Measurements from ENCODE around the gene SYCE1L.

Gene SYCE1L

GRCh38 chr16:77190478-77191258 lies 8.5 kb upstream of the SYCE1L start, which contains the start of gene MON1B (continued):
- TF ChIP-seq ZNF521 (tag by site-specific recombination; IDR thresholded peaks at IDR 0.05) (no peak), ZBTB17 (tag by site-specific recombination; IDR thresholded peaks at IDR 0.05) (peak; percentile 87), ZNF146 (tag by site-specific recombination; IDR thresholded peaks at IDR 0.05) (no peak), BCL11B (tag by site-specific recombination; IDR thresholded peaks at IDR 0.05; ENCODE audit: low read depth) (no peak), GLI2 (tag by site-specific recombination; IDR thresholded peaks at IDR 0.05; ENCODE audit: borderline replicate concordance, low read depth) (no peak), KLF9 (tag by site-specific recombination; IDR thresholded peaks at IDR 0.05; ENCODE audit: low read depth) (peak; percentile 28; the same call in 1 of the 2 replicates), ZNF571 (tag by site-specific recombination; IDR thresholded peaks at IDR 0.05) (no peak), KLF10 (tag by site-specific recombination; IDR thresholded peaks at IDR 0.05) (peak; percentile 96), ZNF214 (tag by site-specific recombination; IDR thresholded peaks at IDR 0.05; ENCODE audit: borderline replicate concordance) (no peak), ZNF433 (tag by site-specific recombination; IDR thresholded peaks at IDR 0.05; ENCODE audit: low read depth) (no peak), ZNF112 (tag by site-specific recombination; IDR thresholded peaks at IDR 0.05) (no peak), ZNF449 (tag by site-specific recombination; IDR thresholded peaks at IDR 0.05) (no peak), ZNF560 (tag by site-specific recombination; IDR thresholded peaks at IDR 0.05; ENCODE audit: borderline replicate concordance) (no peak), ZSCAN16 (tag by site-specific recombination; IDR thresholded peaks at IDR 0.05) (no peak), ZNF664 (tag by site-specific recombination; IDR thresholded peaks at IDR 0.05) (no peak), ZNF394 (tag by site-specific recombination; IDR thresholded peaks at IDR 0.05; ENCODE audit: borderline replicate concordance) (no peak), ZNF23 (tag by site-specific recombination; IDR thresholded peaks at IDR 0.05; ENCODE audit: borderline replicate concordance) (no peak), ZBTB44 (tag by site-specific recombination; IDR thresholded peaks at IDR 0.05) (no peak; the same call in 1 of the 2 replicates), MEIS1 (CRISPR knock-in tag; IDR thresholded peaks at IDR 0.05; ENCODE audit: borderline replicate concordance) (no peak), SP3 (tag by site-specific recombination; IDR thresholded peaks at IDR 0.05) (peak; percentile 80), ZNF658 (tag by site-specific recombination; IDR thresholded peaks at IDR 0.05) (no peak), ZNF155 (tag by site-specific recombination; IDR thresholded peaks at IDR 0.05) (no peak), ZNF19 (tag by site-specific recombination; IDR thresholded peaks at IDR 0.05; ENCODE audit: low read depth) (no peak), ZNF132 (tag by site-specific recombination; IDR thresholded peaks at IDR 0.05; ENCODE audit: borderline replicate concordance) (no peak), ZNF211 (tag by site-specific recombination; IDR thresholded peaks at IDR 0.05; ENCODE audit: low read depth) (no peak), ZNF404 (tag by site-specific recombination; IDR thresholded peaks at IDR 0.05) (no peak), ZNF645 (tag by site-specific recombination; IDR thresholded peaks at IDR 0.05) (no peak), ZNF184 (tag by site-specific recombination; IDR thresholded peaks at IDR 0.05) (no peak), ZNF776 (tag by site-specific recombination; IDR thresholded peaks at IDR 0.05; ENCODE audit: borderline replicate concordance) (no peak), SP2 (tag by site-specific recombination; IDR thresholded peaks at IDR 0.05) (peak; percentile 94), HOXA7 (CRISPR knock-in tag; IDR thresholded peaks at IDR 0.05; ENCODE audit: borderline replicate concordance) (no peak), ZNF610 (tag by site-specific recombination; IDR thresholded peaks at IDR 0.05; ENCODE audit: borderline replicate concordance) (no peak), PRDM4 (tag by site-specific recombination; IDR thresholded peaks at IDR 0.05) (peak; percentile 18; the same call in 1 of the 2 replicates), MYNN (tag by site-specific recombination; IDR thresholded peaks at IDR 0.05; ENCODE audit: borderline replicate concordance) (no peak), ZNF510 (tag by site-specific recombination; IDR thresholded peaks at IDR 0.05; ENCODE audit: insufficient replicate concordance) (no peak)
